ENCODE data around the gene VAV2.

DNA sequence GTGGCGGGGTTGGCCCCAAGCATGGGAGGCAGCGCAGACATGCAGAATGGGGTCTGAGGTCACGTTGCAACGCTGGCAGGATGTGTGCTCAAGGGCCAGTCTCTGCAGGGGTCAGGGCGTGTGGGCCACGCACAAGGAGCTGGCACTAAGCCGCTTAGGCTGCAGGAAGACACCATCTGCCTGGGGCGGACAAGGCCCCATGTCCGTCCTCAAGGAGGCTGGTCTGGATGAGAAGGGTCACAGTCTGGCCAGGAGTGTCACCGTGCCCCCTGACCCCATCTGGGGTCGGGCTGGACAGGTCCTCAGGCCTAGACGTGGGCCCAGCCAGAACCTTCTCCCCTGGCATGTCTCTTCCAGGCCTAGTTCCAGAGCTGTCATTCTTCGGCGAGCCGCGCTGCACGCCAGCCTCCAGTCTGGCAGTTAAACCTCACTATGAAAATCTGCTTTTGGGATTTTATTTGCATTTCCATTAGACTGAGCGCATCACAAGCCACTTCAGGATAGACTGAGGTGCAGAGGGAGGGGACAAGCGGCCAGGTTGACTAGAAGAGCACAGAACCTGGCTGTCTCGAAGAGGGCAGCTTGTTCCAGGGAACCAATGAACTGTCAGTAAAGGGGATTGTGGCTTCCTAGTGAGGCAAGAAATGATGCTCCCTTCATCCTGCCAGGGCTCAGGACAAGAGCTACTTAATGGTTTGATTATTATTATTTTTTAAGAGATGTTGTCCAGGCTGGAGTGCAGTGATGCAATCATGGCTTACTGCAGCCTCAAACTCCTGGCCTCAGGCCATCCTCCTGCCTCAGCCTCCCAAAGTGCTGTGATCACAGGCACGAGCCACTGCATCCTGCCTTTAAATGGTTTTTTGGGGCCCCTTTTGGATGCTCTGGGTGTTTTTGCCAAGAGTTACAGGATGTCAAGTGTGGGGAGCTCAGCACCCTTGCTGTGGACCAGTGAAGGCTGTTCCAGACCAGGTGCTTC lies 37.4 kb upstream of the VAV2 start:
- no peak for TF ChIP-seq EHMT2 (IDR thresholded peaks at IDR 0.05; ENCODE audit: low read depth)
- no peak for TF ChIP-seq FOSL2 (IDR thresholded peaks at IDR 0.05)
- TF ChIP-seq FOSL2 (CRISPR knock-in tag; IDR thresholded peaks at IDR 0.05), result no peak
- TF ChIP-seq CTCF (IDR thresholded peaks at IDR 0.05), result no peak
- TF ChIP-seq NR3C1 (IDR thresholded peaks at IDR 0.05), result no peak
- no peak for TF ChIP-seq POLR2A (IDR thresholded peaks at IDR 0.05; ENCODE audit: low read length)
- no peak for TF ChIP-seq CEBPB (IDR thresholded peaks at IDR 0.05)
- no peak for TF ChIP-seq EP300 (IDR thresholded peaks at IDR 0.05)
- TF ChIP-seq NFE2L2 (conservative IDR thresholded peaks at IDR 0.05; ENCODE audit: low read length), result no peak
- TF ChIP-seq PHF8 (IDR thresholded peaks at IDR 0.05; ENCODE audit: borderline replicate concordance, low read depth), result no peak
- no peak for TF ChIP-seq JUNB (IDR thresholded peaks at IDR 0.05)
- TF ChIP-seq MYC (IDR thresholded peaks at IDR 0.05; ENCODE audit: borderline replicate concordance, low read length), result no peak
- TF ChIP-seq, protein P1, sequence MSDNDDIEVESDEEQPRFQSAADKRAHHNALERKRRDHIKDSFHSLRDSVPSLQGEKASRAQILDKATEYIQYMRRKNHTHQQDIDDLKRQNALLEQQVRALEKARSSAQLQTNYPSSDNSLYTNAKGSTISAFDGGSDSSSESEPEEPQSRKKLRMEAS (IDR thresholded peaks at IDR 0.05), result no peak
- TF ChIP-seq REST (IDR thresholded peaks at IDR 0.05), result no peak

Data from A549 (cell line).